RCC 7860 (cell line): Measurements from ENCODE around the gene MUSK.
"Not testable (repeated sequence)": the region's sequence is repeated elsewhere in the genome, so short reads cannot be mapped to it uniquely, and the experiment has no call there.

Experiments used
- DNase-seq: peaks from one replicate; pipeline ENCODE4 v3.0.0-alpha.2; 2015; ENCODE audit warnings: low spot score
- FAIRE-seq: peaks from 2 replicates; lab custom pipeline; 2012; peaks lifted over from hg19 to GRCh38; lab: Jason Lieb, UNC

The MUSK gene

DNA sequence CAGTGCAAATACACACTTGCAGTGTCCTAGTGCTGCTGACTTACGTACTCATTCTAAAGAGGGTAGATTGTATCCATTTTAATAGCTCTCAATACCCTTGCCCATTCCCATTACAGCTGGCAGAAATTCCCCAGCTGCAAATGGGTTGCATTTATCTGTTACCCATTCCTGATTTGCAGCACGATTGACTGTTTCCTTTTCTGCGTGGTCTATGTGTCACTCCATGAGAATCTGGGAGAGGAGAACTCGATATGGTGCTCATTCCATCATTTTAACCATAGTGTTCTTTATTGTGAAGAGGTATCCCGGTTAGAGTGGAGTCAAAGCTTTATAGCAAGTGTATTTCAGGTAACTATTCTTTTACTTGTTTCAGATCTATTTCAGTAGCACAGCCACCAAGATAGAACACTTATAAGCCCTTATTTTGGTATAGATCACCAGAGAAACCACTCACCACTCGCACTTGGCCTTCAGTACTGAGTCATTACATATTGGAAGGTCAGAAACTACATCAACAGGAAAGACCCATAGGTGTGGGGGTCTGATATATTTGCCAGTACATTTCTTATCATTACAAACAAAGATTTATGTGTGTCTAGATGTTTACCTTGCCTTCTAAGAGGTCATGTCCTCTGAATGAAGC, 139.5 kb downstream of the MUSK start:
- FAIRE-seq (no peak), DNase-seq (no peak)

GRCh38 chr9:110808599-110808980, 140.0 kb downstream of the MUSK start:
- no peak for FAIRE-seq
- DNase-seq, result no peak

DNA sequence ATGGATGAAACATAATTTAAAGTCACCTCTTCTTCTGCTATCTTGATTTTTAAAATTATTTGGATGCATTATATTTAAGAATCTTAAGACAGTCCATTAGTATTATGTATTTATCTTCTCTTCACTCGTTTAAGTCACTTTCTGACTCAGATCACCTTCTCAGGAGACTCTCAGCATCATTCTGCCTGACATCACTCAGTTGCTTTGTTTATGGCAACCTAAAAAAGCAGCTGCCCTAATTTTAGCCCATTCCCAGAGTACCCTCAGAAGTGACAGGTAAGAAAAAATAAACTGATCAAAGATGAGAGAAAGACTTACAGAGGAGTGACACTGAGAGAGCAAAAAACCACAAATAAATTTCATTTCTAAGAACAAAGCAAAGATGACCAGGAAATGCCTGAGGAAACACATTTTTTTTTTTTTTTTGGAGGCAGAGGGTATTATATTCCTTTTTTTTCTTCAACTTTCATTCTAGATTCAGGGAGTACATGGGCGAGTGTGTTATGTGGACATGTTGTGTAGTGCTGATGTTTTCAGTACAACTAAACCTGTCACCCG, 140.5 kb downstream of the MUSK start:
- FAIRE-seq, result no peak
- no peak for DNase-seq

- DNase-seq, result no peak
- no peak for FAIRE-seq
Observed at GRCh38 chr9:110810262-110810976, 141.8 kb downstream of the MUSK start.

GRCh38 chr9:110812886-110813285, 144.3 kb downstream of the MUSK start:
- DNase-seq, result no peak
- FAIRE-seq, result no peak

- DNase-seq (peak; percentile 61), FAIRE-seq (no peak)
Observed at GRCh38 chr9:110814159-110814558, 145.6 kb downstream of the MUSK start.

GRCh38 chr9:110815361-110815760, 146.8 kb downstream of the MUSK start:
- DNase-seq (no peak), FAIRE-seq (no peak)

- no peak for FAIRE-seq
- DNase-seq, result no peak
Observed at GRCh38 chr9:110820381-110820780, 151.8 kb downstream of the MUSK start.

DNA sequence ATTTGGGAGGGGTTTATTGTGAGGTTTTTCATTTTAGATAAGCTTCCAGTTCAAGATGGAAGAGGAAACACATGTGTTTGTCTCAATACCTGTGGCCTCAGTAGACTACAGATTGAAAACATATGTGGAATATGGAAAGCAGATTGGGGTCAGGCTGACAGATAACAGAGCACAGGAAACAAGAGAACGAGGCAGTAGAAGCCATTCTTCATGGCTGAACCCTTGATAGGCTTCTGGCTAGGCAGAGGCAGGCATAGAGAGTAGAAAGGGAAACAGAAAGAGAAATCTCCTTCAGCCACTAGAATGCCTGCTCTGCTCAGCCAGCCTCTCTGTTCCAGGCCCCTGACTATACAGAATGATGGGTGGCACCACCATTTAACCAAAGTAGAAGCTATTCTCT, 152.5 kb downstream of the MUSK start:
- FAIRE-seq (no peak), DNase-seq (no peak)

- FAIRE-seq, DNase-seq: not testable (repeated sequence)
Observed at GRCh38 chr9:110825129-110825528, 156.5 kb downstream of the MUSK start.

GRCh38 chr9:110825950-110826349, 157.4 kb downstream of the MUSK start:
- DNase-seq, result no peak
- FAIRE-seq, result no peak

- FAIRE-seq, result not testable (repeated sequence)
Observed at GRCh38 chr9:110826400-110826799, 157.8 kb downstream of the MUSK start.

DNA sequence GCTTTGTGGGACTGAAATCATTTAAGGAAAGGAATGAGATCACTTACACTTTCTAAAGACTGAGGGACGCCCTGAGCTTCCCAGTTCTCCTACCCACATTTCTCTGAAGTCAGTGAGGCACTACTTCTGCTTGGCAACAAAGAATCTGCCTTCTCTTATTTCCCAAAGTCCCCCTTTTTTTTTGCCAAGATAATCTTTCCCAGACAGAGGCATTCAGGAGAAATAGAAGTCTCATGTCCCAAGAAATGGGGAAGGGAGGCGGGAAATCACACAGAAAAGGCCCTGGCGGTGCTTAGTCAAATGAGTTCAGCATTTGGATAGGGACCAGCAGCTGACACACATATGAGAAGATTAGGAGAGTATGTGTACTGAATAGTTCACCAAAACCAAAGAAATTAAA, 159.7 kb downstream of the MUSK start:
- no peak for DNase-seq
- FAIRE-seq, result no peak

More at GRCh38 chr9:110826400-110826799, 157.8 kb downstream of the MUSK start:
- DNase-seq, result not testable (repeated sequence)

DNA sequence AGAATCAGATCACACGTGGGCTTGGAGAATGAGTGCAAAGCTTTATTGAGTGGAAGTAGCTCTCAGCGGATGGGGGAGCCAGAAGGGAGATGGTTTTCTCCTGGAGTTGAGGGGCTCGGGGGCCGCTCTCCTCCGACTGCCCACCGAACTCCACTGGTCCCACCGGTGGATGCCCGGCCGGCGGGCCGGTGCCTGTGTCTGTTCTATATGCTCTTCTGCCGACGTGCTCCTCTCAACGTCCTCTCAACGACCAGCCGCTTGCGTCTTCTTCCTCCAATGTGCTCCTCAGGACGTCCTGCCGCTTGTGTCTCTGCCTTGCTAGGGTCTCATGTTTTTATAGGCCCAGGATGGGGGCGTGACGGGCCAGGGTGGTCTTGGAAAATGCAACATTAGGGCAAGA, 161.9 kb downstream of the MUSK start:
- FAIRE-seq, result no peak
- DNase-seq, result no peak

- FAIRE-seq, result peak; percentile 38
- no peak for DNase-seq
Observed at GRCh38 chr9:110832926-110833325, 164.3 kb downstream of the MUSK start.

DNA sequence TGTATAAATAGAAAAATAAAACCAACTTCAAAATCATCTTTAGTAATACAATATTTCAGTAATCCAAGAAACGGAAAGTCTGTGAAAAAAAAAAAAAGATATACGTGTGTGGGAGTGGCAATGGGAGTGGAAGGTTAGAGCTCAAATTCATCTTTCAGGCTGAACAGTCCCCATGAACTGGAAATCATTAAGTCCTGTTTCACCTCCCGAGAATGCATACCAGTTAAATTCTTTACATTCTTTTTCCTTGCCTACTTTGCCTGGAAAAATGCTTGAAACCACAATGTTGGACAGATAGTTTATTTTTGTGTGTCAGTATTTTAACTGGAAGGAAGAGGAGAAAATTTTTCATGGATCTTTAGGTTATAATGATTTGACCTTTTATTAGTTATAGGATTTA, 166.8 kb downstream of the MUSK start:
- FAIRE-seq (peak; percentile 100), DNase-seq (peak; percentile 93)

DNA sequence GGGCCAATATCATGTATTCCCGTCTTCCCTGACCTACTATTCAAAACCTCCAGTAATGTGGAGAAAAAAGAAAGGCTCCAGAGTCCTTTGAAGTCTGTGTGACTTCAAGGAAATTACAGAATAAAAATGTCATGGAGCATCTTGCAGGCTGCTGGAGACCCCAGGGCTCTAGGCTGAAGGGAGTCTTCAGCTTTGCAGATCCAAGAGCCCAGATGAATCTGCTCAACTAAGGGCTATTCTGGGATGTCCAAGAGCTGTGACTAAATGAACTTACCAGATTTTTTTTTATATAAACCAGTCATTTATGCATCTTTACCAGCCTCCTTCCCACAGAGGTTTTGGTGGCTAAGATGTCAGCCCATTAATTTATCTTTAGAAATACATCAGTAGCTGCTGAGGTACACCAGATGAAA, 167.3 kb downstream of the MUSK start:
- DNase-seq (peak; percentile 45), FAIRE-seq (no peak)

DNA sequence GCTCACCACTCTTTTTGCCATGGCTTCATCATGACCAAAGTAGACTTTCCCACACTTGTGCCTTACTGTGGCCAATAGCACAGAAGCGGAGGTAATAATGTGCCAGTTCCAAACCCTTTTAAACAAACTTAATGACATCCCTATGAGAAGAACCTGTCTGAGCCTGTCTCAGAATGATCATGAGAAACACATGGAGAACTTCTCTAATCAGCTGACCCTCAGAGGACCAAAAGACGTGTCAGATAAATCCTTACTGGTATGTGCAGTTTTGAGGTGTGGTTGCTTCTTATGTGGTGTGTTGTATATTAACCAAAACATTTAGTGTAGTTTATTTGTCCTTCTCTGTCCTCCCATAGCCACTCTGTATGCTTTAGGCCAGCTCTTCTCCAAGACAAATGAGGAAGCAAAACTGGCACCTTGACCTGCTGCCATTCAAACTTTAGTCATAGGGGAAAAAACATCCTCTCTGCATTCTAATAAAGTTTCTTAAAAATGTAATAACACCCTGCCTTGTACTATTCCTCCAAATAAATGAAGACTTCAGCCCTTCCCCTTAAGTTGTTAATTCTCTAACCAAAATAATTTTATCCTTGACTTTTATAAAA, 168.9 kb downstream of the MUSK start:
- FAIRE-seq (no peak), DNase-seq (no peak)

DNA sequence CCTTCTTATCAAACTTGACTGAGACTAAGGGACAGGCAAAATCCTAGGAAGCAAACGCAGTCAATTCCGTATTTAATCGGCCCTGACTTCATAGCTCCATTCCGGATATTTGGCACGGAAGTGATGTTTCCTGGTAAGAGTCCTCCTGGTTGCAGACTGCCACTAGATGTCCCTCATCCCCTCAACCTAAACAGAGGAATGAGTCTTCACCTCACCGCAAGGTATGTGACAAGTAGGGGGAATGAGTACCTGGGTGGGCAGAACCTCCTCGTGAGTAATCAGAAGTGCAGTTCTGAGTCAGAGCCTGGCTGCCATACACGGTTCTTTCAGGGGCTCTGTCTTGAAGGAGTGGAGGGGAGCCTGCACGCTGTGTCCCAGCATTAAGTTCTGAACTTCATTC, 173.6 kb downstream of the MUSK start:
- FAIRE-seq (no peak), DNase-seq (no peak)

DNA sequence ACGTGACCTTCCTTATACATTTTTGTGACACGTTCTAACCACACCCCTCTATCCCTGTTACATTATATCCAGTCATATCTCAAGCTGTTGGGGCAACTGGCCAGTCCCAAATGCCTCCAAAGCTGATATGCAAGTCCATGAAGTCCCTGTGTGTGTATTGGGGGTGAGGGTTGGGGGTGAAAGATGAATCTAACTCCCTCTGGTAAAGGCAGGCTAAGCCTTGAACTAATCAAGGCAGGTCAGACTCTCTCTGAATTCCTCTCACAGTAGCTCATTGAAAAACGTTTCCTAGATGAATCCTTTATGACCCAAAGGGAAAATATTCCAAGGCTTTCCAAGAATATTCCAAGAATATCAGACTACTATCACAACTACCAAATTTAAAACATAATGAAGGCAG, 174.4 kb downstream of the MUSK start:
- DNase-seq, result no peak
- FAIRE-seq, result no peak

- FAIRE-seq (no peak), DNase-seq (no peak)
Observed at GRCh38 chr9:110844121-110844520, 175.5 kb downstream of the MUSK start.

DNA sequence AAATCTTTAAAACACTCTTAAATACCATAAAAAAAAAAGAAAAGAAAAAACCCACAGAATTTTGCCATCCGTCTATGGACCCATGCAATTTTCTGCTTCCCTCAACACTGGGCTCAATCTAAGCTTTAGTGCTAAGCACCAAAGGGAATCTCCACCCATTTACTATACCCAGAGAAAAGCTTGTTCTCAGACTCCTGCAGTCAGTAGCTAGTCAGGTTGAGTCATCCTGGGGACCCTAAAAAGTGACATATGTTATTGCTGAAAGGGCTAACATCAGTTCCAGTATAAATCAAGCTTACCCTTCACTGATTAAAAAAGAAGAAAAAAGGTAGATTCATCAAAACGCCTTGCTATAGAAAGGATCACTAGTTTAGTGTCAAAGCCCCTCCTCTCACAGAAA, 177.6 kb downstream of the MUSK start:
- DNase-seq (no peak), FAIRE-seq (no peak)
